ENCODE results near the gene CEMIP. TPM values are rescaled to one million over a fixed set of nuclear protein-coding genes. Genes with fewer than 3 reads are reported as not detected.

Gene CEMIP
- total and polyA plus RNA-seq, 10 of the 15 experiments (the other 5 are each of a cell fraction or from before 2014, with no cell fraction given) = 0.01 to 0.44 (median 0.16) TPM; not detected in 6

DNA sequence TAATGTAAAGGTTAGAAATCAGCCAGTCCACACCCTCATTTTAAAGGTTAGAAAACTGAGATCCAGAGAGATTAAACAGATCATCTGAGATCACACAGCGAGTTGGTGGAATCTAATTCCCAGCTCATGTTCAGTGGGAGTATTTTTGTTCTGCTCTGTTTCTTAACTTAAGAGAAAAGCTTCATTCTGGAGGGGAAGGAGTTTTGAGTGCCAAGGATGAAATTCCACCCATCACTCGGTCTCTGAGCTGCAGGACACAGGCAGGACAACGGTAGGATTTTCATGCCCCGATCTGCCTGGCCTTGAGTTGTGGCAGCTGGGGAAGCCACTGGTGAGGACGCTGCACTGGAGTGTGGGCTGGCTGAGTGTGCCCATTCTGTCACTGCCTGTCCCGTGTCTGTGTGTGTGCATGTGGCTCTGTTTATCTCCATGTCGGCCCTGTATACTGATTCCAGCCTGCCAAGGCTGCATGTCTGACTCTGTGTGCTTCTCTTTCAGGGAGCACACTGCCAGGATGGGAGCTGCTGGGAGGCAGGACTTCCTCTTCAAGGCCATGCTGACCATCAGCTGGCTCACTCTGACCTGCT, 94.3 kb downstream of the CEMIP start:
- no peak for DNase-seq (ENCODE audit: low read depth, low spot score)
- RAD21 ChIA-PET (ENCODE audit: unreplicated experiment) = interaction anchor here (0.6 kb wide), 1 partner anchor 463 kb away, joined by 3 read pairs; no protein-coding TSS in a partner anchor

More for the DNA sequence above, 94.3 kb downstream of the CEMIP start:
- TF ChIP-seq, protein P1, sequence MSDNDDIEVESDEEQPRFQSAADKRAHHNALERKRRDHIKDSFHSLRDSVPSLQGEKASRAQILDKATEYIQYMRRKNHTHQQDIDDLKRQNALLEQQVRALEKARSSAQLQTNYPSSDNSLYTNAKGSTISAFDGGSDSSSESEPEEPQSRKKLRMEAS (IDR thresholded peaks at IDR 0.05; ENCODE audit: low read depth, low read length) = no peak
- TF ChIP-seq RFX5 (IDR thresholded peaks at IDR 0.05; ENCODE audit: low read depth, low read length) = no peak
- TF ChIP-seq, protein P2, sequence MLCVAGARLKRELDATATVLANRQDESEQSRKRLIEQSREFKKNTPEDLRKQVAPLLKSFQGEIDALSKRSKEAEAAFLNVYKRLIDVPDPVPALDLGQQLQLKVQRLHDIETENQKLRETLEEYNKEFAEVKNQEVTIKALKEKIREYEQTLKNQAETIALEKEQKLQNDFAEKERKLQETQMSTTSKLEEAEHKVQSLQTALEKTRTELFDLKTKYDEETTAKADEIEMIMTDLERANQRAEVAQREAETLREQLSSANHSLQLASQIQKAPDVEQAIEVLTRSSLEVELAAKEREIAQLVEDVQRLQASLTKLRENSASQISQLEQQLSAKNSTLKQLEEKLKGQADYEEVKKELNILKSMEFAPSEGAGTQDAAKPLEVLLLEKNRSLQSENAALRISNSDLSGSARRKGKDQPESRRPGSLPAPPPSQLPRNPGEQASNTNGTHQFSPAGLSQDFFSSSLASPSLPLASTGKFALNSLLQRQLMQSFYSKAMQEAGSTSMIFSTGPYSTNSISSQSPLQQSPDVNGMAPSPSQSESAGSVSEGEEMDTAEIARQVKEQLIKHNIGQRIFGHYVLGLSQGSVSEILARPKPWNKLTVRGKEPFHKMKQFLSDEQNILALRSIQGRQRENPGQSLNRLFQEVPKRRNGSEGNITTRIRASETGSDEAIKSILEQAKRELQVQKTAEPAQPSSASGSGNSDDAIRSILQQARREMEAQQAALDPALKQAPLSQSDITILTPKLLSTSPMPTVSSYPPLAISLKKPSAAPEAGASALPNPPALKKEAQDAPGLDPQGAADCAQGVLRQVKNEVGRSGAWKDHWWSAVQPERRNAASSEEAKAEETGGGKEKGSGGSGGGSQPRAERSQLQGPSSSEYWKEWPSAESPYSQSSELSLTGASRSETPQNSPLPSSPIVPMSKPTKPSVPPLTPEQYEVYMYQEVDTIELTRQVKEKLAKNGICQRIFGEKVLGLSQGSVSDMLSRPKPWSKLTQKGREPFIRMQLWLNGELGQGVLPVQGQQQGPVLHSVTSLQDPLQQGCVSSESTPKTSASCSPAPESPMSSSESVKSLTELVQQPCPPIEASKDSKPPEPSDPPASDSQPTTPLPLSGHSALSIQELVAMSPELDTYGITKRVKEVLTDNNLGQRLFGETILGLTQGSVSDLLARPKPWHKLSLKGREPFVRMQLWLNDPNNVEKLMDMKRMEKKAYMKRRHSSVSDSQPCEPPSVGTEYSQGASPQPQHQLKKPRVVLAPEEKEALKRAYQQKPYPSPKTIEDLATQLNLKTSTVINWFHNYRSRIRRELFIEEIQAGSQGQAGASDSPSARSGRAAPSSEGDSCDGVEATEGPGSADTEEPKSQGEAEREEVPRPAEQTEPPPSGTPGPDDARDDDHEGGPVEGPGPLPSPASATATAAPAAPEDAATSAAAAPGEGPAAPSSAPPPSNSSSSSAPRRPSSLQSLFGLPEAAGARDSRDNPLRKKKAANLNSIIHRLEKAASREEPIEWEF (IDR thresholded peaks at IDR 0.05; ENCODE audit: insufficient replicate concordance, low read depth, low read length) = no peak
- TF ChIP-seq EED (IDR thresholded peaks at IDR 0.05; ENCODE audit: low read depth) = no peak
- TF ChIP-seq POLR2AphosphoS2 (IDR thresholded peaks at IDR 0.05; ENCODE audit: low read depth, low read length) = no peak
- TF ChIP-seq ZNF274 (IDR thresholded peaks at IDR 0.05; ENCODE audit: insufficient read depth, insufficient read length) = no peak
- TF ChIP-seq, protein P3, sequence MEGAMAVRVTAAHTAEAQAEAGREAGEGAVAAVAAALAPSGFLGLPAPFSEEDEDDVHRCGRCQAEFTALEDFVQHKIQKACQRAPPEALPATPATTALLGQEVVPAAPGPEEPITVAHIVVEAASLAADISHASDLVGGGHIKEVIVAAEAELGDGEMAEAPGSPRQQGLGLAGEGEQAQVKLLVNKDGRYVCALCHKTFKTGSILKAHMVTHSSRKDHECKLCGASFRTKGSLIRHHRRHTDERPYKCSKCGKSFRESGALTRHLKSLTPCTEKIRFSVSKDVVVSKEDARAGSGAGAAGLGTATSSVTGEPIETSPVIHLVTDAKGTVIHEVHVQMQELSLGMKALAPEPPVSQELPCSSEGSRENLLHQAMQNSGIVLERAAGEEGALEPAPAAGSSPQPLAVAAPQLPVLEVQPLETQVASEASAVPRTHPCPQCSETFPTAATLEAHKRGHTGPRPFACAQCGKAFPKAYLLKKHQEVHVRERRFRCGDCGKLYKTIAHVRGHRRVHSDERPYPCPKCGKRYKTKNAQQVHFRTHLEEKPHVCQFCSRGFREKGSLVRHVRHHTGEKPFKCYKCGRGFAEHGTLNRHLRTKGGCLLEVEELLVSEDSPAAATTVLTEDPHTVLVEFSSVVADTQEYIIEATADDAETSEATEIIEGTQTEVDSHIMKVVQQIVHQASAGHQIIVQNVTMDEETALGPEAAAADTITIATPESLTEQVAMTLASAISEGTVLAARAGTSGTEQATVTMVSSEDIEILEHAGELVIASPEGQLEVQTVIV (IDR thresholded peaks at IDR 0.05; ENCODE audit: borderline replicate concordance, partially characterized antibody) = no peak
- ChIA-PET POLR2A (no interaction called here), CTCF (interaction anchor here (1.5 kb wide), 1 partner anchor 10 kb away, joined by 3 read pairs; no protein-coding TSS in a partner anchor), SMC1A (ENCODE audit: uncharacterized antibody, unreplicated experiment) (interaction anchor here (1.0 kb wide), 1 partner anchor 10 kb away, joined by 3 read pairs; no protein-coding TSS in a partner anchor)
- H4K20me1 ChIP-seq (ENCODE audit: control insufficient read depth, insufficient read depth) = no peaks in the 10 kb centered on the region
- no peaks in the 10 kb centered on the region for H3K9me3 ChIP-seq (replicated peaks; ENCODE audit: control insufficient read depth, insufficient read depth, low read length)
- intact Hi-C loops (cut with micrococcal nuclease; ENCODE audit: unreplicated experiment) (no loop called here), in situ Hi-C loops (cut with MboI) (no loop called here)
- no peak overlapping the region for H3K9ac ChIP-seq (ENCODE audit: control insufficient read depth, insufficient read depth, low read length)
- ATAC-seq (no peak), FAIRE-seq (no peak)
- no peak overlapping the region for H3K4me2 ChIP-seq (ENCODE audit: control insufficient read depth, insufficient read depth)
- H2AFZ ChIP-seq (ENCODE audit: control insufficient read depth, low read depth, low read length) = no peak overlapping the region
- H3K27ac ChIP-seq (ENCODE audit: control insufficient read depth, insufficient read depth) = no peak overlapping the region
- WGBS (ENCODE audit: insufficient coverage, insufficient replicate concordance, low lambda C conversion rate, missing lambda C conversion rate) = 32% methylated on average over 7 of the region's 7 CpGs
- no peaks in the 10 kb centered on the region for H3K4me1 ChIP-seq (ENCODE audit: control insufficient read depth, insufficient read depth, low read length)
- no peak overlapping the region for H3K4me3 ChIP-seq
- H3K27me3 ChIP-seq (replicated peaks in 1 of 2; ENCODE audit: control insufficient read depth in 2 of 2, insufficient read depth in 2 of 2, low read length in 1 of 2) = peaks cover 2 to 4% of the 10 kb centered on the region in 2 experiments; a peak in 3 of 4 replicates
- no TSS peak for BruUV-seq (replicated peaks)
- H3K36me3 ChIP-seq (ENCODE audit: control insufficient read depth in 2 of 2, insufficient read depth in 2 of 2, low read length in 1 of 2) = no peaks in the 10 kb centered on the region
- H3K79me2 ChIP-seq (ENCODE audit: control insufficient read depth, insufficient read depth, low read length) = no peaks in the 10 kb centered on the region

Measured in GM12878 (cell line).